ENCODE measurements around the gene ETHE1. TPM values are rescaled to one million over a fixed set of nuclear protein-coding genes. Genes with fewer than 3 reads are reported as not detected.
A peak's percentile ranks its signal among the peaks of the same experiment; 100 is the strongest.
"Not testable (repeated sequence)": the region's sequence is repeated elsewhere in the genome, so short reads cannot be mapped to it uniquely, and the experiment has no call there.

ETHE1 gene
- total RNA-seq, 1 experiment from 2014 or later: 8.8 TPM

GRCh38 chr19:43524922-43525835 is 1.8 kb downstream of the ETHE1 start:
- Histone ChIP-seq H3K27ac (ENCODE audit: low read depth, low read length, poor library complexity, severe bottlenecking) (no peak overlapping the region), H3K4me3 (ENCODE audit: low read depth, low read length, poor library complexity, severe bottlenecking) (peak overlapping the region; percentile 91), H3K4me1 (ENCODE audit: insufficient read depth, low read length, poor library complexity, severe bottlenecking) (peaks cover 7% of the 10 kb centered on the region), H3K36me3 (ENCODE audit: insufficient read depth, low read length, poor library complexity, severe bottlenecking) (no peaks in the 10 kb centered on the region), H3K27me3 (replicated peaks; ENCODE audit: insufficient read depth, low read depth, low read length, poor library complexity) (no peaks in the 10 kb centered on the region), H3K9me3 (ENCODE audit: low read depth, low read length, poor library complexity, severe bottlenecking) (no peaks in the 10 kb centered on the region)
- intact Hi-C loops (cut with micrococcal nuclease; ENCODE audit: unreplicated experiment): no loop called here
- peak; percentile 31 for DNase-seq (ENCODE audit: low spot score)
- TF ChIP-seq CTCF (conservative IDR thresholded peaks at IDR 0.05; ENCODE audit: low read depth, low read length): no peak
- TF ChIP-seq EZH2 (IDR thresholded peaks at IDR 0.05; ENCODE audit: borderline replicate concordance, low read depth, low read length, poor library complexity, severe bottlenecking): no peak
- POLR2A ChIA-PET (ENCODE audit: low non-redundant PET): no interaction called here
- CTCF ChIA-PET: no interaction called here
- TSS peak; percentile 20 for BruUV-seq (replicated peaks)

- BruUV-seq (replicated peaks); H3K27ac ChIP-seq (ENCODE audit: low read depth, low read length, poor library complexity, severe bottlenecking); CTCF ChIA-PET; H3K4me1 ChIP-seq (ENCODE audit: insufficient read depth, low read length, poor library complexity, severe bottlenecking); intact Hi-C loops (cut with micrococcal nuclease; ENCODE audit: unreplicated experiment); DNase-seq (ENCODE audit: low spot score); H3K27me3 ChIP-seq (replicated peaks; ENCODE audit: insufficient read depth, low read depth, low read length, poor library complexity); H3K9me3 ChIP-seq (ENCODE audit: low read depth, low read length, poor library complexity, severe bottlenecking); H3K36me3 ChIP-seq (ENCODE audit: insufficient read depth, low read length, poor library complexity, severe bottlenecking); POLR2A ChIA-PET (ENCODE audit: low non-redundant PET); H3K4me3 ChIP-seq (ENCODE audit: low read depth, low read length, poor library complexity, severe bottlenecking): not testable (repeated sequence)
These were observed 3.3 kb downstream of the ETHE1 start for GRCh38 chr19:43523696-43524095.

GRCh38 chr19:43522929-43523328 is 4.1 kb downstream of the ETHE1 start:
- CTCF ChIA-PET: no interaction called here
- POLR2A ChIA-PET (ENCODE audit: low non-redundant PET): no interaction called here
- Histone ChIP-seq H3K27ac (ENCODE audit: low read depth, low read length, poor library complexity, severe bottlenecking) (no peak overlapping the region), H3K36me3 (ENCODE audit: insufficient read depth, low read length, poor library complexity, severe bottlenecking) (no peaks in the 10 kb centered on the region), H3K4me3 (ENCODE audit: low read depth, low read length, poor library complexity, severe bottlenecking) (no peak overlapping the region), H3K9me3 (ENCODE audit: low read depth, low read length, poor library complexity, severe bottlenecking) (no peaks in the 10 kb centered on the region), H3K27me3 (replicated peaks; ENCODE audit: insufficient read depth, low read depth, low read length, poor library complexity) (no peaks in the 10 kb centered on the region), H3K4me1 (ENCODE audit: insufficient read depth, low read length, poor library complexity, severe bottlenecking) (peaks cover 4% of the 10 kb centered on the region)
- no TSS peak for BruUV-seq (replicated peaks)
- DNase-seq (ENCODE audit: low spot score): no peak
- intact Hi-C loops (cut with micrococcal nuclease; ENCODE audit: unreplicated experiment): no loop called here
- TF ChIP-seq EZH2 (IDR thresholded peaks at IDR 0.05; ENCODE audit: borderline replicate concordance, low read depth, low read length, poor library complexity, severe bottlenecking): no peak
- TF ChIP-seq CTCF (conservative IDR thresholded peaks at IDR 0.05; ENCODE audit: low read depth, low read length): no peak
